ENCODE data around the gene PUS10. TPM values are rescaled to one million over a fixed set of nuclear protein-coding genes. Genes with fewer than 3 reads are reported as not detected.

PUS10 gene
- total and polyA plus RNA-seq, 2 of the 4 experiments (the other 2 are of a cell fraction) = 4.4 to 5.7 TPM

DNA sequence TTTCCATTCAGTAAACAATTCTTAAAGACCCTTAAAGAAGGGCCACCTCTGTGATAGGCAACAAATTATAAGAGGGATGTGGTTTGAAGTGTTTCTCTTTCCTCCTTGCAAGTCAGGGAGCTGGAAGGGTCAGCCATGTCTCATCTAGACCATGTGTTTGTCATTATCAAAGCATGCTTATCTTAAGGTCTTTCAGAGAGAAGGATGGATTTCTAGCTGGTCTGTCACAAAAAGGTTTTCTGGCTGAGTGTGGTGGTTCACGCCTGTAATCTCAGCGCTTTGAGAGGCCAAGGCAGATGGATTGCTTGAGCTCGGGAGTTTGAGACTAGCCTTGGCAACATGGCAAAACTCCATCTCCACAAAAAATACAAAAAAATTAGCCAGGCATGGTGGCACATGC lies 59.7 kb downstream of the PUS10 start:
- WGBS, 2 experiments (ENCODE audit: extremely low coverage in 2 of 2, insufficient read length in 1 of 2) = no CpG with 5 or more reads among the region's 3 CpGs
- Histone ChIP-seq H3K27ac (ENCODE audit: insufficient read depth, low read length) (no peak overlapping the region), H2AK9ac (replicated peaks; ENCODE audit: low read depth, low read length, poor library complexity) (no peak overlapping the region), H3K23ac (ENCODE audit: low read depth, low read length) (no peak overlapping the region), H3K4ac (ENCODE audit: low read depth, low read length) (no peak overlapping the region; the same call in 1 of the 2 replicates), H3K36me3 (ENCODE audit: control insufficient read depth, insufficient read depth, low read length) (no peaks in the 10 kb centered on the region; the same call in 1 of the 2 replicates), H2AK5ac (ENCODE audit: low read depth, low read length) (no peak overlapping the region), H3K4me3 (ENCODE audit: insufficient read depth, low read depth, low read length) (no peak overlapping the region), H4K8ac (ENCODE audit: low read depth in 2 of 2, low read length in 2 of 2) (no peak overlapping the region), H3K4me1 (ENCODE audit: control insufficient read depth, insufficient read depth, low read length) (peaks cover 1% of the 10 kb centered on the region; the same call in 1 of the 2 replicates), H3K14ac (replicated peaks; ENCODE audit: low read depth, low read length) (no peak overlapping the region; the same call in 1 of the 2 replicates), H3K79me1 (ENCODE audit: low read depth in 1 of 2, low read length in 2 of 2) (no peaks in the 10 kb centered on the region), H2BK15ac (ENCODE audit: low read depth, low read length) (no peak overlapping the region), H3K9me1 (ENCODE audit: insufficient read depth, low read length) (peaks cover 5% of the 10 kb centered on the region; the same call in 1 of the 2 replicates), H2AFZ (replicated peaks; ENCODE audit: low read length, poor library complexity) (no peak overlapping the region), H3K56ac (ENCODE audit: extremely low read depth, insufficient read depth, low read length) (no peak overlapping the region), H3K4me2 (ENCODE audit: low read depth, low read length) (no peak overlapping the region), H2BK120ac (ENCODE audit: low read depth, low read length) (no peak overlapping the region), H3K9me3 (ENCODE audit: control insufficient read depth, insufficient read depth, low read length) (no peaks in the 10 kb centered on the region), H3K9ac (ENCODE audit: low read depth, low read length) (no peak overlapping the region), H3K27me3 (ENCODE audit: control insufficient read depth, insufficient read depth, low read length) (no peaks in the 10 kb centered on the region), H2BK20ac (ENCODE audit: low read depth, low read length) (no peak overlapping the region), H3K18ac (ENCODE audit: low read depth, low read length) (no peak overlapping the region), H2BK5ac (ENCODE audit: low read depth, low read length, poor library complexity, severe bottlenecking) (peak overlapping the region; percentile 40), H4K91ac (ENCODE audit: insufficient read depth, low read depth, low read length) (no peak overlapping the region), H4K5ac (ENCODE audit: low read depth, low read length) (no peak overlapping the region), H4K20me1 (ENCODE audit: insufficient read depth, low read length) (no peaks in the 10 kb centered on the region)
- ChIA-PET POLR2A (ENCODE audit: unreplicated experiment) (no interaction called here), CTCF (no interaction called here)
- intact Hi-C loops (cut with micrococcal nuclease) = no loop called here
- peak; percentile 71 for DNase-seq
- BruUV-seq (replicated peaks) = no TSS peak
- dilution Hi-C loops (cut with HindIII; ENCODE audit: low sequenced_read_pairs, unreplicated experiment) = no loop called here
- TF ChIP-seq BHLHE40 (IDR thresholded peaks at IDR 0.05; ENCODE audit: low read depth, low read length) (no peak), CEBPB (IDR thresholded peaks at IDR 0.05; ENCODE audit: low read depth, low read length) (no peak), MAFK (IDR thresholded peaks at IDR 0.05; ENCODE audit: low read depth, low read length) (no peak), RAD21 (IDR thresholded peaks at IDR 0.05; ENCODE audit: low read length) (no peak), RCOR1 (IDR thresholded peaks at IDR 0.05; ENCODE audit: insufficient replicate concordance, low read length) (no peak), MAZ (IDR thresholded peaks at IDR 0.05; ENCODE audit: borderline replicate concordance, low read depth, low read length) (no peak), MXI1 (IDR thresholded peaks at IDR 0.05; ENCODE audit: borderline replicate concordance, low read depth, low read length) (no peak)
- ATAC-seq (ENCODE audit: low read depth) = peak; percentile 27; the same call in 1 of the 2 replicates
- in situ Hi-C loops (cut with MboI; ENCODE audit: low sequenced_read_pairs) = no loop called here
